Muscle of leg (tissue), 16 donors: ENCODE data around the gene SLC36A4. TPM values are rescaled to one million over a fixed set of nuclear protein-coding genes. Genes with fewer than 3 reads are reported as not detected.
"Not testable (repeated sequence)": the region's sequence is repeated elsewhere in the genome, so short reads cannot be mapped to it uniquely, and the experiment has no call there.

Experiments used
- DNase-seq: peaks from one replicate; pipeline ENCODE4 v3.0.0; 2013
- H3K27ac ChIP-seq: one replicate; pipeline ENCODE4 v1.5.1; 2013; ENCODE audit warnings: mild to moderate bottlenecking, low read length, control low read depth
- H3K27me3 ChIP-seq: one replicate; pipeline ENCODE4 v1.6.1; 2013; ENCODE audit warnings: low read length; ENCODE audit not compliant: control insufficient read depth, insufficient read depth
- H3K36me3 ChIP-seq: one replicate; pipeline ENCODE4 v1.6.1; 2013; ENCODE audit warnings: low read length; ENCODE audit not compliant: control insufficient read depth, insufficient read depth
- H3K4me1 ChIP-seq: one replicate; pipeline ENCODE4 v1.6.1; 2013; ENCODE audit warnings: low read length; ENCODE audit not compliant: control insufficient read depth, insufficient read depth
- H3K4me3 ChIP-seq: one replicate; pipeline ENCODE4 v1.5.1; 2013; ENCODE audit warnings: low read length, control low read depth
- H3K9me3 ChIP-seq: replicated peaks from 2 replicates; pipeline ENCODE4 v1.6.1; 2013; ENCODE audit warnings: low read depth, low read length; ENCODE audit not compliant: control insufficient read depth
- WGBS: methylation state at CpG from one replicate; pipeline ENCODE4 v1.1.5; 2013; ENCODE audit warnings: missing lambda C conversion rate; ENCODE audit not compliant: insufficient coverage; 5-methylcytosine and 5-hydroxymethylcytosine counted together
- long read RNA-seq, 11 donors: transcript quantifications; one replicate each; lab custom pipeline, GENCODE V29; 2026
- polyA plus RNA-seq, 8 donors: library from polyadenylated mRNA; unstranded; fragments of 120-200 nt; gene quantifications; one replicate each; pipeline versions ENCODE4 v1.2.1 to v1.2.3, GENCODE V29; 2013; ENCODE audit warnings: inconsistent platforms in 1 of 8, low replicate concordance in 1 of 8; ENCODE audit not compliant: insufficient read length in 8 of 8, insufficient read depth in 1 of 8
- total RNA-seq: library from RNA; stranded (reverse); fragments of 120-200 nt; gene quantifications from one replicate; pipeline ENCODE4 v1.2.4, GENCODE V29; 2013

Gene SLC36A4
- total RNA-seq (4.9 TPM), polyA plus RNA-seq (1 to 10 TPM; 4.5 to 8.3 (median 6.8) TPM)
- long read RNA-seq, donor 1, partial matches to known transcripts: 0 of 1 reads
- long read RNA-seq, donor 1, other reads (novel, unspliced or antisense): 0 of 1 reads
- long read RNA-seq, donor 2: 0 reads
- long read RNA-seq, donor 3: 0 reads
- long read RNA-seq, donor 4, full-length matches to known transcripts: 2 of 2 reads
- long read RNA-seq, donor 4, partial matches to known transcripts: 0 of 2 reads
- long read RNA-seq, donor 4, other reads (novel, unspliced or antisense): 0 of 2 reads
- long read RNA-seq, donor 5, full-length matches to known transcripts: 1 of 1 reads
- long read RNA-seq, donor 5, partial matches to known transcripts: 0 of 1 reads
- long read RNA-seq, donor 5, other reads (novel, unspliced or antisense): 0 of 1 reads
- long read RNA-seq, donor 6: 0 reads
- long read RNA-seq, donor 7, full-length matches to known transcripts: 1 of 1 reads
- long read RNA-seq, donor 7, partial matches to known transcripts: 0 of 1 reads
- long read RNA-seq, donor 7, other reads (novel, unspliced or antisense): 0 of 1 reads
- long read RNA-seq, donor 8, full-length matches to known transcripts: 1 of 1 reads
- long read RNA-seq, donor 8, partial matches to known transcripts: 0 of 1 reads
- long read RNA-seq, donor 8, other reads (novel, unspliced or antisense): 0 of 1 reads
- long read RNA-seq, donor 9, full-length matches to known transcripts: 2 of 2 reads
- long read RNA-seq, donor 9, partial matches to known transcripts: 0 of 2 reads
- long read RNA-seq, donor 9, other reads (novel, unspliced or antisense): 0 of 2 reads
- long read RNA-seq, donor 10, full-length matches to known transcripts: 3 of 3 reads
- long read RNA-seq, donor 10, partial matches to known transcripts: 0 of 3 reads
- long read RNA-seq, donor 10, other reads (novel, unspliced or antisense): 0 of 3 reads
- long read RNA-seq, donor 11, partial matches to known transcripts: 0 of 1 reads
- long read RNA-seq, donor 11, other reads (novel, unspliced or antisense): 0 of 1 reads

GRCh38 chr11:93197380-93198214 is at the start of gene SLC36A4:
Gene SLC36A4, minus strand, starts transcription at chr11:93197991. Its CDS starts 159 bp downstream, at chr11:93197832.
- Histone ChIP-seq H3K4me1 (peaks cover 2% of the 10 kb centered on the region), H3K9me3 (no peaks in the 10 kb centered on the region), H3K27me3 (no peaks in the 10 kb centered on the region), H3K36me3 (no peaks in the 10 kb centered on the region), H3K27ac (peak within 1 kb of the TSS; percentile 89), H3K4me3 (peak within 1 kb of the TSS; percentile 74)
- WGBS: under 1% methylated on average over 75 of the region's 81 CpGs
- peak; percentile 96 for DNase-seq

GRCh38 chr11:93246790-93247189 is 49.0 kb upstream of the SLC36A4 start:
- no CpG with 5 or more reads among the region's 3 CpGs for WGBS
- not testable (repeated sequence) for H3K27ac ChIP-seq, H3K4me3 ChIP-seq, H3K27me3 ChIP-seq, DNase-seq, H3K4me1 ChIP-seq, H3K36me3 ChIP-seq, H3K9me3 ChIP-seq

- H3K27ac ChIP-seq: no peak overlapping the region
- no peaks in the 10 kb centered on the region for H3K36me3 ChIP-seq
- WGBS: no CpG with 5 or more reads among the region's 1 CpG
- H3K4me1 ChIP-seq: no peaks in the 10 kb centered on the region
- no peak overlapping the region for H3K4me3 ChIP-seq
- DNase-seq: no peak
- H3K9me3 ChIP-seq: no peaks in the 10 kb centered on the region
- no peaks in the 10 kb centered on the region for H3K27me3 ChIP-seq
Measured at GRCh38 chr11:93244018-93244417, 46.2 kb upstream of the SLC36A4 start.

GRCh38 chr11:93239966-93240365 is 42.2 kb upstream of the SLC36A4 start:
- Histone ChIP-seq H3K4me3 (no peak overlapping the region), H3K9me3 (no peaks in the 10 kb centered on the region), H3K36me3 (no peaks in the 10 kb centered on the region), H3K4me1 (no peaks in the 10 kb centered on the region), H3K27me3 (peaks cover 3% of the 10 kb centered on the region), H3K27ac (no peak overlapping the region)
- WGBS: no CpG with 5 or more reads among the region's 3 CpGs
- DNase-seq: no peak

- H3K4me3 ChIP-seq: no peak overlapping the region
Measured at GRCh38 chr11:93238956-93239355, 41.2 kb upstream of the SLC36A4 start.

GRCh38 chr11:93236741-93237675 is 39.2 kb upstream of the SLC36A4 start:
- whole genome bisulfite sequencing: 38% methylated on average over 2 of the region's 10 CpGs
- H3K27ac ChIP-seq: no peak overlapping the region
- H3K4me1 ChIP-seq: no peaks in the 10 kb centered on the region
- no peak overlapping the region for H3K4me3 ChIP-seq
- peaks cover 8% of the 10 kb centered on the region for H3K27me3 ChIP-seq
- no peaks in the 10 kb centered on the region for H3K36me3 ChIP-seq
- peak; percentile 50 for DNase-seq
- no peaks in the 10 kb centered on the region for H3K9me3 ChIP-seq

More at GRCh38 chr11:93238956-93239355, 41.2 kb upstream of the SLC36A4 start:
- Histone ChIP-seq H3K27ac (no peak overlapping the region), H3K27me3 (peaks cover 8% of the 10 kb centered on the region), H3K9me3 (no peaks in the 10 kb centered on the region), H3K4me1 (no peaks in the 10 kb centered on the region), H3K36me3 (no peaks in the 10 kb centered on the region)
- DNase-seq: no peak
- 57% methylated on average over 1 of the region's 2 CpGs for WGBS

GRCh38 chr11:93234602-93235207 is 36.9 kb upstream of the SLC36A4 start:
- no peaks in the 10 kb centered on the region for H3K36me3 ChIP-seq
- 0% methylated on average over 3 of the region's 4 CpGs for WGBS
- no peak overlapping the region for H3K4me3 ChIP-seq
- H3K27me3 ChIP-seq: peaks cover 8% of the 10 kb centered on the region
- H3K27ac ChIP-seq: no peak overlapping the region
- peak; percentile 83 for DNase-seq
- no peaks in the 10 kb centered on the region for H3K9me3 ChIP-seq
- H3K4me1 ChIP-seq: no peaks in the 10 kb centered on the region

GRCh38 chr11:93229876-93230275 is 32.1 kb upstream of the SLC36A4 start:
- peaks cover 5% of the 10 kb centered on the region for H3K27me3 ChIP-seq
- H3K36me3 ChIP-seq: no peaks in the 10 kb centered on the region
- DNase-seq: no peak
- no peaks in the 10 kb centered on the region for H3K4me1 ChIP-seq
- no peaks in the 10 kb centered on the region for H3K9me3 ChIP-seq
- no peak overlapping the region for H3K4me3 ChIP-seq
- no CpG with 5 or more reads among the region's 1 CpG for WGBS
- H3K27ac ChIP-seq: no peak overlapping the region
